Mesenchymal stem cell (in vitro differentiated cells and primary cell): ENCODE measurements around the gene ACOT6.

Experiments used
- DNase-seq: peaks from one replicate; pipeline ENCODE4 v3.0.0-alpha.2; 2013
- H2AFZ ChIP-seq: one replicate; pipeline ENCODE4 v1.6.1; 2013; ENCODE audit warnings: low read depth, mild to moderate bottlenecking, control low read depth, inconsistent platforms, low read length, moderate library complexity
- H2AK5ac ChIP-seq: 2 replicates; pipeline ENCODE4 v1.6.1; 2013; ENCODE audit warnings: low read length, moderate library complexity, mild to moderate bottlenecking, inconsistent platforms; ENCODE audit not compliant: severe bottlenecking
- H2BK120ac ChIP-seq: one replicate; pipeline ENCODE4 v1.6.1; 2013; ENCODE audit warnings: low read depth, mild to moderate bottlenecking, inconsistent platforms, low read length, moderate library complexity
- H2BK12ac ChIP-seq, 2 experiments: one replicate each; pipeline ENCODE4 v1.6.1; 2013; ENCODE audit warnings: inconsistent platforms in 2 of 2, low read length in 2 of 2, mild to moderate bottlenecking in 2 of 2, moderate library complexity in 2 of 2, control low read depth in 1 of 2
- H2BK15ac ChIP-seq: one replicate; pipeline ENCODE4 v1.6.1; 2013; ENCODE audit warnings: mild to moderate bottlenecking, low read depth, inconsistent platforms; ENCODE audit not compliant: poor library complexity, severe bottlenecking
- H2BK5ac ChIP-seq: 2 replicates; pipeline ENCODE4 v1.6.1; 2013; ENCODE audit warnings: low read depth, mild to moderate bottlenecking, low read length, control low read depth, inconsistent platforms; ENCODE audit not compliant: poor library complexity, severe bottlenecking
- H3K14ac ChIP-seq, 2 experiments: one replicate each; pipeline ENCODE4 v1.6.1; 2013; ENCODE audit warnings: inconsistent platforms in 2 of 2, low read length in 2 of 2, control low read depth in 1 of 2, mild to moderate bottlenecking in 1 of 2, moderate library complexity in 1 of 2
- H3K18ac ChIP-seq, 2 experiments: one replicate each; pipeline ENCODE4 v1.6.1; 2013; ENCODE audit warnings: inconsistent platforms in 2 of 2, low read length in 2 of 2, control low read depth in 1 of 2, low read depth in 1 of 2, mild to moderate bottlenecking in 1 of 2
- H3K23ac ChIP-seq, 2 experiments: one replicate each; pipeline ENCODE4 v1.6.1; 2013; ENCODE audit warnings: inconsistent platforms in 2 of 2, low read length in 2 of 2, mild to moderate bottlenecking in 2 of 2, moderate library complexity in 2 of 2, control low read depth in 1 of 2
- H3K27ac ChIP-seq: 2 replicates; pipeline ENCODE4 v1.5.1; 2013; ENCODE audit warnings: mild to moderate bottlenecking, moderate library complexity, low read length, control low read depth, inconsistent platforms; ENCODE audit not compliant: poor library complexity, severe bottlenecking
- H3K27me3 ChIP-seq, 2 experiments: 2 replicates each; pipeline versions ENCODE4 v1.6.1 to v1.7.0; 2013; ENCODE audit warnings: low read length in 2 of 2, mild to moderate bottlenecking in 2 of 2, moderate library complexity in 2 of 2, control low read depth in 1 of 2, inconsistent platforms in 1 of 2; ENCODE audit not compliant: control insufficient read depth in 1 of 2, insufficient read depth in 1 of 2
- H3K36me3 ChIP-seq, 2 experiments: 2 replicates each; pipeline versions ENCODE4 v1.6.1 to v1.7.0; 2013; ENCODE audit warnings: low read length in 2 of 2, control low read depth in 1 of 2, inconsistent platforms in 1 of 2, low read depth in 1 of 2, mild to moderate bottlenecking in 1 of 2; ENCODE audit not compliant: insufficient read depth in 2 of 2, control insufficient read depth in 1 of 2
- H3K4ac ChIP-seq, 2 experiments: one replicate each; pipeline ENCODE4 v1.6.1; 2013; ENCODE audit warnings: inconsistent platforms in 2 of 2, low read length in 2 of 2, mild to moderate bottlenecking in 2 of 2, moderate library complexity in 2 of 2, control low read depth in 1 of 2, low read depth in 1 of 2
- H3K4me1 ChIP-seq: 2 replicates; pipeline ENCODE4 v1.6.1; 2013; ENCODE audit warnings: low read depth, low read length, control low read depth; ENCODE audit not compliant: control insufficient read depth, insufficient read depth
- H3K4me2 ChIP-seq: 2 replicates; pipeline ENCODE4 v1.6.1; 2013; ENCODE audit warnings: low read length, mild to moderate bottlenecking, inconsistent platforms; ENCODE audit not compliant: poor library complexity, severe bottlenecking
- H3K4me3 ChIP-seq, 2 experiments: 2 replicates each; pipeline versions ENCODE4 v1.5.1 to v1.7.0; 2013; ENCODE audit warnings: low read length in 2 of 2, mild to moderate bottlenecking in 2 of 2, control low read depth in 1 of 2, low read depth in 1 of 2; ENCODE audit not compliant: insufficient read depth in 1 of 2
- H3K79me1 ChIP-seq: replicated peaks from 2 replicates; pipeline ENCODE4 v1.6.1; 2013; ENCODE audit warnings: mild to moderate bottlenecking, control low read depth, low read length, inconsistent platforms; ENCODE audit not compliant: poor library complexity, severe bottlenecking
- H3K9ac ChIP-seq: 2 replicates; pipeline ENCODE4 v1.7.0; 2013; ENCODE audit warnings: mild to moderate bottlenecking, low read length, moderate library complexity
- H3K9me3 ChIP-seq: 2 replicates; pipeline ENCODE4 v1.7.0; 2013; ENCODE audit warnings: mild to moderate bottlenecking, low read length; ENCODE audit not compliant: control insufficient read depth
- H4K8ac ChIP-seq: one replicate; pipeline ENCODE4 v1.6.1; 2013; ENCODE audit warnings: inconsistent platforms, mild to moderate bottlenecking, low read length, moderate library complexity
- H4K91ac ChIP-seq: one replicate; pipeline ENCODE4 v1.6.1; 2013; ENCODE audit warnings: mild to moderate bottlenecking, low read length, inconsistent platforms
- WGBS: methylation state at CpG from one replicate; pipeline ENCODE4 v1.1.7; 2013; ENCODE audit warnings: mixed read lengths; 5-methylcytosine and 5-hydroxymethylcytosine counted together

ACOT6 gene

DNA sequence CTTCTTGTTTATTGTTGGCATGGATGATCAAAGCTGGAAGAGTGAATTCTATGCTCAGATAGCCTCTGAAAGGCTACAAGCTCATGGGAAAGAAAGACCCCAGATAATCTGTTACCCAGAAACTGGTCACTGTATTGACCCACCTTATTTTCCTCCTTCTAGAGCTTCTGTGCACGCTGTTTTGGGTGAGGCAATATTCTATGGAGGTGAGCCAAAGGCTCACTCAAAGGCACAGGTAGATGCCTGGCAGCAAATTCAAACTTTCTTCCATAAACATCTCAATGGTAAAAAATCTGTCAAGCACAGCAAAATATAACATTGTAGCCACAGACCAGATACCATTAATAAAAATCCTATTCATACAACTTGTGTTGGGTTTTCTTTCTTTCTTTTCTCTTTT is 7.2 kb downstream of the ACOT6 start:
- Histone ChIP-seq H3K9ac (no peak overlapping the region), H3K9me3 (no peaks in the 10 kb centered on the region), H2BK5ac (no peak overlapping the region), H3K4me3 (no peak overlapping the region), H3K79me1 (no peaks in the 10 kb centered on the region), H2BK12ac (no peak overlapping the region), H2AFZ (no peak overlapping the region), H3K36me3 (no peaks in the 10 kb centered on the region), H3K4ac (no peak overlapping the region), H3K14ac (no peak overlapping the region), H3K23ac (no peak overlapping the region), H3K18ac (no peak overlapping the region), H3K27ac (no peak overlapping the region), H3K27me3 (peaks cover 0 to 4% of the 10 kb centered on the region in 2 experiments), H4K91ac (no peak overlapping the region), H2BK120ac (no peak overlapping the region), H4K8ac (no peak overlapping the region), H2AK5ac (no peak overlapping the region), H2BK15ac (no peak overlapping the region), H3K4me1 (peaks cover 2% of the 10 kb centered on the region), H3K4me2 (no peak overlapping the region)
- 79% methylated on average over 1 of the region's 1 CpG for WGBS
- no peak for DNase-seq

- Histone ChIP-seq H3K79me1 (no peaks in the 10 kb centered on the region), H3K4me1 (peaks cover 2% of the 10 kb centered on the region), H2BK120ac (no peak overlapping the region), H3K27me3 (peaks cover 0 to 4% of the 10 kb centered on the region in 2 experiments), H4K91ac (no peak overlapping the region), H2BK15ac (no peak overlapping the region), H3K4ac (no peak overlapping the region), H4K8ac (no peak overlapping the region), H3K18ac (no peak overlapping the region), H3K14ac (no peak overlapping the region), H3K4me3 (no peak overlapping the region), H3K23ac (no peak overlapping the region), H3K9ac (no peak overlapping the region), H3K9me3 (no peaks in the 10 kb centered on the region), H3K27ac (no peak overlapping the region), H2AFZ (no peak overlapping the region), H3K36me3 (no peaks in the 10 kb centered on the region), H3K4me2 (no peak overlapping the region), H2BK5ac (no peak overlapping the region), H2AK5ac (no peak overlapping the region), H2BK12ac (no peak overlapping the region)
- WGBS = 90% methylated on average over 10 of the region's 10 CpGs
- DNase-seq = no peak
Observed at GRCh38 chr14:73620268-73620667, 8.0 kb downstream of the ACOT6 start.

DNA sequence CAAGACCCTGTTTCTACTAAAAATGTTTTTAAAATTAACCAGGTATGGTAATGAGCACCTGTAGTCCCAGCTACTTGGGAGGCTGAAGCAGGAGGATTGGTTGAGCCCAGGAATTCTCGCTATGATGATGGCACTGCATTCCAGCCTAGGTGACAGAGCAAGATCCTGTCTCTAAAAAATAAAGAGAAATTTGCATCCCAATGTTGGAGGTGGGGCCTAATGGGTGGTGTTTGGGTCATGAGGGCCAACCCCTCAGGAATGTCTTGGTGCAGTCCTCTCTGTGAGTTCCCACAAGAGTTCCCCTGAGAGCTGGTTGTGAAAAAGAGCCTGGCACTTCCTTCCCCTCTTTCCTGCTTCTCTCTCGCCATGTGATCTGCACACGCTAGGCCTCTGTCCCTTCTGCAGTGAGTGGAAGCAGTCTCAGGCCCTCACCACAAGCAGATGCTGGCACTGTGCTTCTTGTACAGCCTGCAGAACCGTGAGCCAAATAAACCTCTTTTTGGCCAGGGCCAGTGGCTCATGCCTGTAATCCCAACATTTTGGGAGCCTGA is 11.3 kb downstream of the ACOT6 start:
- Histone ChIP-seq H2BK12ac (no peak overlapping the region), H2BK120ac (no peak overlapping the region), H3K9me3 (no peaks in the 10 kb centered on the region), H2AFZ (no peak overlapping the region), H3K36me3 (no peaks in the 10 kb centered on the region), H3K27ac (no peak overlapping the region), H3K4ac (no peak overlapping the region), H3K27me3 (peaks cover 0 to 4% of the 10 kb centered on the region in 2 experiments), H4K91ac (no peak overlapping the region), H3K4me2 (no peak overlapping the region), H3K9ac (no peak overlapping the region), H3K79me1 (no peaks in the 10 kb centered on the region), H2BK5ac (no peak overlapping the region), H3K14ac (no peak overlapping the region), H3K18ac (no peak overlapping the region), H2AK5ac (no peak overlapping the region), H3K4me3 (no peak overlapping the region), H2BK15ac (no peak overlapping the region), H3K4me1 (peaks cover 1% of the 10 kb centered on the region), H4K8ac (no peak overlapping the region), H3K23ac (no peak overlapping the region)
- WGBS = 90% methylated on average over 4 of the region's 4 CpGs
- no peak for DNase-seq

- Histone ChIP-seq H3K4me3 (no peak overlapping the region), H3K9ac (no peak overlapping the region), H2AK5ac (no peak overlapping the region), H3K4me2 (no peak overlapping the region), H3K27ac (no peak overlapping the region), H2BK5ac (no peak overlapping the region), H3K36me3 (no peaks in the 10 kb centered on the region), H2AFZ (no peak overlapping the region), H4K91ac (no peak overlapping the region), H2BK12ac (no peak overlapping the region), H3K27me3 (peaks cover 0 to 4% of the 10 kb centered on the region in 2 experiments), H3K79me1 (no peaks in the 10 kb centered on the region), H4K8ac (no peak overlapping the region), H3K23ac (no peak overlapping the region), H2BK120ac (no peak overlapping the region), H3K4me1 (peaks cover 1% of the 10 kb centered on the region), H3K4ac (no peak overlapping the region), H2BK15ac (no peak overlapping the region), H3K18ac (no peak overlapping the region), H3K9me3 (no peaks in the 10 kb centered on the region), H3K14ac (no peak overlapping the region)
- DNase-seq = no peak
- 87% methylated on average over 1 of the region's 1 CpG for WGBS
Observed at GRCh38 chr14:73625706-73626105, 13.4 kb downstream of the ACOT6 start.
